GM12872 (cell line): ENCODE results near the gene TVP23C.

ENCODE experiments used
- TF ChIP-seq, protein P1 (sequence below): IDR thresholded peaks from 3 replicates; pipeline ENCODE4 v1.5.1; 2011; ENCODE audit warnings: low read depth, mild to moderate bottlenecking, low read length, moderate library complexity; ENCODE audit not compliant: insufficient read depth

Gene TVP23C

GRCh38 chr17:15467592-15467991 is 95.7 kb downstream of the TVP23C start, which contains the start of gene CDRT4:
CDRT4 (minus strand) TSS chr17:15467621; CDS start chr17:15440238, 27,383 bp downstream.
- TF ChIP-seq, protein P1, sequence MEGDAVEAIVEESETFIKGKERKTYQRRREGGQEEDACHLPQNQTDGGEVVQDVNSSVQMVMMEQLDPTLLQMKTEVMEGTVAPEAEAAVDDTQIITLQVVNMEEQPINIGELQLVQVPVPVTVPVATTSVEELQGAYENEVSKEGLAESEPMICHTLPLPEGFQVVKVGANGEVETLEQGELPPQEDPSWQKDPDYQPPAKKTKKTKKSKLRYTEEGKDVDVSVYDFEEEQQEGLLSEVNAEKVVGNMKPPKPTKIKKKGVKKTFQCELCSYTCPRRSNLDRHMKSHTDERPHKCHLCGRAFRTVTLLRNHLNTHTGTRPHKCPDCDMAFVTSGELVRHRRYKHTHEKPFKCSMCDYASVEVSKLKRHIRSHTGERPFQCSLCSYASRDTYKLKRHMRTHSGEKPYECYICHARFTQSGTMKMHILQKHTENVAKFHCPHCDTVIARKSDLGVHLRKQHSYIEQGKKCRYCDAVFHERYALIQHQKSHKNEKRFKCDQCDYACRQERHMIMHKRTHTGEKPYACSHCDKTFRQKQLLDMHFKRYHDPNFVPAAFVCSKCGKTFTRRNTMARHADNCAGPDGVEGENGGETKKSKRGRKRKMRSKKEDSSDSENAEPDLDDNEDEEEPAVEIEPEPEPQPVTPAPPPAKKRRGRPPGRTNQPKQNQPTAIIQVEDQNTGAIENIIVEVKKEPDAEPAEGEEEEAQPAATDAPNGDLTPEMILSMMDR, result no peak

DNA sequence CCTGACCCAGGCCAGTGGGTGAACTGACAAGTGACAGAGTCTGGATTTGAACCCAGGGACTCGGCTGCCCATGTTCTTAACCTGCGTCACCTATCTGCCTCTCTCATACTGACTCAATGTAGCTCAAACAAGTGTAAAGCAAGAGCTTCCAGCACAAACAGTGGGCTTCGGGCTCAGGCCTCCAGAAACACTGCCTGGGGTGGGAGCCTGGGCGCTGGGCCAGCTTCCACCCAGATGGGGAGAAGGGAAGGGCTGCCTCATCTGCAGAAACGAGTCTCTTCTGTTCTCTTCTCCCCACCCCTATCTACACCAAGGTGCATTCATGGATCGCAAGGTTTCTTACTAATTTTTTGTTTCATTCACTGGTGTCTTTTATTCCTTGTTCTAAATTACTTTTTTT is 97.2 kb downstream of the TVP23C start:
- TF ChIP-seq, protein P1, result no peak

DNA sequence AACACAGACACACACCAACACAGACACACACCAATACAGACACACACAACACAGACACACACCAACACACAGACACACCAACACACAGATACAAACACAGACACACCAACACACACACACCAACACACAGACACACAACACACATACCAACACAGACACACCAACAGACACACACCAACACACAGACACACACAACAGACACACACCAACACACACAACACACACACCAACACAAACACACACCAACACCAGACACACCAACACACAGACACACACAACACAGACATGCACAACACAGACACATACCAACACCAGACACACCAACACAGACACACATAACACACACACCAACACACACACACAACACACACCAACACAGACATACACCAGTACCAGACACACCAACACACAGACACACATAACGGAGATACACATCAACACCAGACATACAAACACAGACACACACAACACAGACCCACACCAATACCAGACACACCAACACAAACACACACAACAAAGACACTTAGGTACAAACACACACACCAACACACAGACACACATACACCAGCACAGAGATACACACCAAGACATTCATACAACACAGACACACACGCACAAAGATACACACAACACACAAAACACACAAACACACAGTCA is 98.1 kb downstream of the TVP23C start:
- TF ChIP-seq, protein P1, result no peak

DNA sequence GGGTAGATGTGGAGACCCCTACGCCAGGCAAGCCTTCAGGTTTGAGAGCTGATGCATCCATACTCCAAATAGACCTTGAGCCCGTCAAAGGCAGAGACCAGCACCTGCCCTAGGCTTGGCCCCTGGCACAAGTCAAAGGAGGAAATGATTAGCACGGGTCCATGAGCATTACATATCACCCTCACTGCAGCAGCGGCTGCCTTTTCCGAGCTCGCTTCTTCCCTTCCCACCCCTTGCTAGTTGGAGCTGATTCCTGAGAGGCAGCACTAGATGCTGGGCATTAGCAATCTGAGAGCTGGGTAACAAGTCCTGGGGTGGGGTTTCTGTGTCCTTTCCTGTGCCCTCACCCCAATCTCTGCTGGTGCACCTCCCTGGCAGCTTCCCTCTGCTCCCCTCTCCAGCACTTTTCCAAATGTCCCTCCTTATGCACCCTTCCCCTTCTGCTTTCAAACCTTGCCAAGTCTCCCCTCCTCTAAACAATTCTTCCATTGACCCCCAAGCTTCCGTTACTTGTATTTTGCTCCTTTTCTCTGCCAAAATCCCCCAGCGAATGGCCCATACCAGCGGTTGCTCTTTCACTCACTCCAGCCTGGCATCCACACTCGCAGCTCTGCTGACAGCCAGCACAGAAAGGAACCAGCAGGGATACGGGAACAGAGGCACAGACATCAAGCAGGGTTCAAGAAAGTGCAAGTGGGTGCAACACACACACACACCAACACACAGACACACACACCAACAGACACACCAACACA is 98.9 kb downstream of the TVP23C start:
- TF ChIP-seq, protein P1, result no peak

DNA sequence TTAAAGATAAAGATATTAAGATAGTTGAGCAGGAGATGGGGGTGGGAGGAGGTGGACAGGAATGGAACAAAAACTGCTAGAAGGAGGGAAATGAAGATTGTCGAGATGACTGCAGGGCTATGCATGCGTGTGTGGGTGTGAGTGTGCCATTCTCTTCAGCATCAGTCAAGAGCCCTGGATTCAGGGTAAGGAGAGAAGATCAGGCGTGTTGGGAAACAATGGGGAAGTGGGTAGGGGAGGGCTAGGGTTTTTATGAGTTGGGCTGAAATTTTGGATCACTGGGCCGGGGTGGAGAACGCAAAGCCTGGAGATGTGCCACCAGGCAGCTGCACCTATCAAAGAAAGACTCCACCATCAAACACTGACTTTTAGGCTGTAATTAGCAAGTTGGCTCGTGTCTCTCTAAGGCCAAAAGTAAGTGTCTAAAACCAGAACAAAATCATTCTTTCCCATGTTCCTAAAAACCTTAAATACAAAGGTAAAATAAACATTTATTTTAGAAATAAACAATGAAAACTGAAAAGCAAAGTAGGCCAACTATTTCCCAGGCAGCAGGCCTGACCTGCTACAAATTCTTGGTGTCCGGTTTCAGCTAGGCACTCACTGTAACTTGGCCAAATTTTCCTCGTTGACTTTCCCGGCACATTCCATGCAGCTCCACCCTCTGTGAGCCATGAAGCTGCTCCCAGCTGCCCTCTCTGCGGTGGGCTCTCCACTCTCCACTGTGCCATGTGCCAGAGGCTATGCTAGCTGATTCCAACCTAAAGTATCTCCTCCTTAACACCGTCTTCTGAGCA is 100.1 kb downstream of the TVP23C start:
- TF ChIP-seq, protein P1, result no peak

DNA sequence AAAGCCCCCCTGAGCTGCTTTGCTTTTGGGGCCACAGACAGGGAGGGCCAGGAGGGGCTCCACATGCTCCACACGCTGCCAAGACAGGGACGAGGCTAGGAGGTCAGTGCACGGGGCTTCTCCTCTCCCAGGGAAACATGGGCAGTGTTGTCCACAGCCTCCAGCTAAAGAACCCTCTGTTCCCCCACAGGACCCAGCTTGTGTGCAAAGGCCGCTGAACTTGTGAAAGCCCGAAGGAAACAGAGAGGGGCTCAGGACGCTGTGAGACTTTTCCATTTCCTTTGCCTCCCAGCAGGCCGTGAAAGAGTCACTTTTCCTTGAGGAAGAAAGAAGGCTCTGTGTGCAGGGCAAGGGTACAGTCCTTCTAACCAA is 105.6 kb downstream of the TVP23C start:
- TF ChIP-seq, protein P1, result no peak
